ENCODE data around the gene PRTFDC1. TPM values are rescaled to one million over a fixed set of nuclear protein-coding genes. Genes with fewer than 3 reads are reported as not detected.
A peak's percentile ranks its signal among the peaks of the same experiment; 100 is the strongest.

The PRTFDC1 gene
- total RNA-seq, 1 experiment from 2014 or later: 83.2 TPM

- no peak for DNase-seq
- Mint-ChIP-seq H3K27me3 (ENCODE audit: insufficient read depth, unreplicated experiment) (no peaks in the 10 kb centered on the region), H3K36me3 (ENCODE audit: insufficient read depth, unreplicated experiment) (peaks cover 7% of the 10 kb centered on the region), H3K9me3 (ENCODE audit: unreplicated experiment) (no peaks in the 10 kb centered on the region), H3K4me1 (ENCODE audit: low read depth, unreplicated experiment) (peaks cover 18% of the 10 kb centered on the region), H3K4me3 (ENCODE audit: unreplicated experiment) (peak overlapping the region; percentile 84), H3K27ac (ENCODE audit: unreplicated experiment) (peak overlapping the region; percentile 90)
- peak overlapping the region; percentile 97 for H3K4me3 ChIP-seq (ENCODE audit: low read depth, low read length)
- no peaks in the 10 kb centered on the region for H3K9me3 ChIP-seq
- TF ChIP-seq CTCF (IDR thresholded peaks at IDR 0.05; ENCODE audit: insufficient read depth in 1 of 2, low read depth in 1 of 2, low read length in 1 of 2, severe bottlenecking in 1 of 2, unreplicated experiment in 1 of 2): no peak
- H3K27me3 ChIP-seq (replicated peaks; ENCODE audit: control insufficient read depth, insufficient read depth, low read length): no peaks in the 10 kb centered on the region
- peaks cover 32% of the 10 kb centered on the region for H3K4me1 ChIP-seq
- BruUV-seq (replicated peaks): TSS peak; percentile 44
- H3K36me3 ChIP-seq (ENCODE audit: control insufficient read depth, insufficient read depth, low read length): no peaks in the 10 kb centered on the region
- POLR2A ChIA-PET: interaction anchor here (0.6 to 1.0 kb wide), 2 partner anchors 10 to 136 kb away, joined by 3 to 6 read pairs; no protein-coding TSS in a partner anchor
- CTCF ChIA-PET: interaction anchor here (0.6 to 1.8 kb wide), 3 partner anchors 62 to 311 kb away, joined by 3 to 10 read pairs (median 10); partner anchors contain the start of genes ENKUR and THNSL1
- intact Hi-C loops (cut with micrococcal nuclease; ENCODE audit: unreplicated experiment): loop anchor here (1.0 to 2.0 kb wide), 6 partner anchors 10 to 335 kb away; partner anchors contain the start of genes ENKUR and THNSL1
Observed at GRCh38 chr10:24953675-24954074, 1.3 kb upstream of the PRTFDC1 start.

- Histone ChIP-seq H3K9me3 (no peaks in the 10 kb centered on the region), H3K4me3 (ENCODE audit: low read depth, low read length) (peak overlapping the region; percentile 97), H3K27me3 (replicated peaks; ENCODE audit: control insufficient read depth, insufficient read depth, low read length) (no peaks in the 10 kb centered on the region), H3K4me1 (peaks cover 32% of the 10 kb centered on the region), H3K36me3 (ENCODE audit: control insufficient read depth, insufficient read depth, low read length) (no peaks in the 10 kb centered on the region)
- Mint-ChIP-seq H3K27ac (ENCODE audit: unreplicated experiment) (peak overlapping the region; percentile 90), H3K36me3 (ENCODE audit: insufficient read depth, unreplicated experiment) (peaks cover 7% of the 10 kb centered on the region), H3K4me3 (ENCODE audit: unreplicated experiment) (peak overlapping the region; percentile 84), H3K27me3 (ENCODE audit: insufficient read depth, unreplicated experiment) (no peaks in the 10 kb centered on the region), H3K9me3 (ENCODE audit: unreplicated experiment) (no peaks in the 10 kb centered on the region), H3K4me1 (ENCODE audit: low read depth, unreplicated experiment) (peaks cover 23% of the 10 kb centered on the region)
- no TSS peak for BruUV-seq (replicated peaks)
- ChIA-PET POLR2A (interaction anchor here (0.6 to 1.0 kb wide), 4 partner anchors 11 to 231 kb away, joined by 3 to 7 read pairs (median 4); no protein-coding TSS in a partner anchor), CTCF (interaction anchor here (0.6 to 1.8 kb wide), 5 partner anchors 11 to 310 kb away, joined by 3 to 10 read pairs (median 3); partner anchors contain the start of genes ENKUR and THNSL1)
- DNase-seq: peak; percentile 85 to 91
- intact Hi-C loops (cut with micrococcal nuclease; ENCODE audit: unreplicated experiment): loop anchor here (1.0 to 2.0 kb wide), 7 partner anchors 10 to 334 kb away; partner anchors contain the start of genes ENKUR and THNSL1
- TF ChIP-seq CTCF (IDR thresholded peaks at IDR 0.05; ENCODE audit: insufficient read depth in 1 of 2, low read depth in 1 of 2, low read length in 1 of 2, severe bottlenecking in 1 of 2, unreplicated experiment in 1 of 2): peak; percentile 47 to 72
Observed at GRCh38 chr10:24952707-24953645, 570 bp upstream of the PRTFDC1 start.

Measured in Caco-2 (cell line).